Duodenal mucosa (tissue), 2 donors: Measurements from ENCODE around the gene KSR1.
"Not testable (repeated sequence)": the region's sequence is repeated elsewhere in the genome, so short reads cannot be mapped to it uniquely, and the experiment has no call there.

ENCODE experiments used
- H3K27ac ChIP-seq: one replicate; pipeline ENCODE4 v1.7.0; 2013; ENCODE audit warnings: low read depth, low read length
- H3K27me3 ChIP-seq, 2 donors: one replicate each; pipeline ENCODE4 v1.7.0; 2013; ENCODE audit warnings: low read length in 2 of 2, control low read depth in 1 of 2; ENCODE audit not compliant: insufficient read depth in 2 of 2, control insufficient read depth in 1 of 2
- H3K36me3 ChIP-seq, 2 donors: one replicate each; pipeline ENCODE4 v1.7.0; 2013; ENCODE audit warnings: low read length in 2 of 2, control low read depth in 1 of 2; ENCODE audit not compliant: insufficient read depth in 2 of 2, control insufficient read depth in 1 of 2
- H3K4me1 ChIP-seq, 2 donors: one replicate each; pipeline ENCODE4 v1.7.0; 2013; ENCODE audit warnings: low read length in 2 of 2, control low read depth in 1 of 2; ENCODE audit not compliant: insufficient read depth in 2 of 2, control insufficient read depth in 1 of 2
- H3K4me3 ChIP-seq, 2 donors: one replicate each; pipeline ENCODE4 v1.7.0; 2013; ENCODE audit warnings: low read length in 2 of 2, low read depth in 1 of 2
- H3K9ac ChIP-seq, 2 donors: one replicate each; pipeline ENCODE4 v1.7.0; 2013; ENCODE audit warnings: low read length in 2 of 2, low read depth in 1 of 2
- H3K9me3 ChIP-seq, 2 donors: one replicate each; pipeline ENCODE4 v1.7.0; 2013; ENCODE audit warnings: low read length in 2 of 2, control low read depth in 1 of 2; ENCODE audit not compliant: control insufficient read depth in 1 of 2

KSR1 gene

GRCh38 chr17:27670791-27671590 is 214.7 kb downstream of the KSR1 start:
- no peak overlapping the region for H3K9ac ChIP-seq
- no peaks in the 10 kb centered on the region for H3K4me1 ChIP-seq
- no peaks in the 10 kb centered on the region for H3K36me3 ChIP-seq
- H3K27ac ChIP-seq, result no peak overlapping the region
- H3K27me3 ChIP-seq, result no peaks in the 10 kb centered on the region
- H3K9me3 ChIP-seq, result no peaks in the 10 kb centered on the region
- no peak overlapping the region for H3K4me3 ChIP-seq

DNA sequence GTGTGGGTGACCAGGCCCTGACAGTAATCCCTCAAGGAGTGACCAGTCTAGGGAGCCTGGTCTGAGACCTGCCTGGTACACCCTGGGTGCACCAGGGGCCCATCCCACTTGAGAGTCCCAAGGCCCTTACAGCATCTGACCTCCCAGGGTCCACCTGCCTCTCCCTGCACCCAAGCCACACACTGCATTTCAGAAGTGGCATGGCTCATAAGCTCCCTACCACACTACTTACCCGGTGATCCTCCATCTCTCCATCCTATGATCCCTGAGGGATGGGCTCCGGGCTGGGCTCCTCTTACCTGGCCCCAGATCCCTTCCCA is 215.3 kb downstream of the KSR1 start:
- no peak overlapping the region for H3K27ac ChIP-seq
- H3K9ac ChIP-seq, result no peak overlapping the region
- H3K27me3 ChIP-seq, result no peaks in the 10 kb centered on the region
- no peaks in the 10 kb centered on the region for H3K36me3 ChIP-seq
- no peak overlapping the region for H3K4me3 ChIP-seq
- no peaks in the 10 kb centered on the region for H3K4me1 ChIP-seq
- H3K9me3 ChIP-seq, result no peaks in the 10 kb centered on the region

- not testable (repeated sequence) for H3K27ac ChIP-seq, H3K4me1 ChIP-seq, H3K9ac ChIP-seq, H3K36me3 ChIP-seq, H3K9me3 ChIP-seq, H3K27me3 ChIP-seq, H3K4me3 ChIP-seq
Measured at GRCh38 chr17:27671977-27672480, 215.8 kb downstream of the KSR1 start.

DNA sequence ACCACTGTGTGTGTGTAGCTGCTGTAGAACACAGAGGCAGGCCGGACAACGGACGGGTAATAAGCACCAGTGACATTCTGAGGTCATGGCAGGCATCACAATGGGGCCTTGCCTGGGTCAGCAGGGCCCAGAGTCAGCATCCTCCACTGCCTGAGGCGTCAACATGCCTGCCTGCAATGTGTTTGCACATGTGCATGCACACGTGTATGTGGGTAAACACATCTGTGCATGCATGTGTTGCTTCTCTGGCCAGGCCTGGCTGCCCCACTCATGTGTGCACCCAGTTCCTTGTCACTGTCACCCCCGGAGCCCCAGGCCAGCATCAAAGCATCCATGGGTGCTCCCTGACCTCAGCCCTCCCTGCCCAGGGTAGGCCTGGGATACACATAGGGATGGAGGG is 218.1 kb downstream of the KSR1 start:
- Histone ChIP-seq H3K36me3 (no peaks in the 10 kb centered on the region), H3K4me1 (no peaks in the 10 kb centered on the region), H3K9me3 (no peaks in the 10 kb centered on the region), H3K4me3 (no peak overlapping the region), H3K27ac (no peak overlapping the region), H3K9ac (no peak overlapping the region), H3K27me3 (no peaks in the 10 kb centered on the region)
